GM19043 (cell line): Measurements from ENCODE around the gene LAS1L.
A peak's percentile ranks its signal among the peaks of the same experiment; 100 is the strongest.
"Not testable (repeated sequence)": the region's sequence is repeated elsewhere in the genome, so short reads cannot be mapped to it uniquely, and the experiment has no call there.

Experiments
- ATAC-seq: cut with Tn5 transposase; IDR thresholded peaks from one replicate; pipeline ENCODE4 v1.9.1; 2021; ENCODE audit warnings: low read depth; ENCODE audit not compliant: unreplicated experiment

The LAS1L gene

GRCh38 chrX:65534450-65535292, at the start of gene LAS1L:
Gene LAS1L, minus strand, starts transcription at chrX:65534787. Its CDS starts 72 bp downstream, at chrX:65534715.
- peak; percentile 100 for ATAC-seq

DNA sequence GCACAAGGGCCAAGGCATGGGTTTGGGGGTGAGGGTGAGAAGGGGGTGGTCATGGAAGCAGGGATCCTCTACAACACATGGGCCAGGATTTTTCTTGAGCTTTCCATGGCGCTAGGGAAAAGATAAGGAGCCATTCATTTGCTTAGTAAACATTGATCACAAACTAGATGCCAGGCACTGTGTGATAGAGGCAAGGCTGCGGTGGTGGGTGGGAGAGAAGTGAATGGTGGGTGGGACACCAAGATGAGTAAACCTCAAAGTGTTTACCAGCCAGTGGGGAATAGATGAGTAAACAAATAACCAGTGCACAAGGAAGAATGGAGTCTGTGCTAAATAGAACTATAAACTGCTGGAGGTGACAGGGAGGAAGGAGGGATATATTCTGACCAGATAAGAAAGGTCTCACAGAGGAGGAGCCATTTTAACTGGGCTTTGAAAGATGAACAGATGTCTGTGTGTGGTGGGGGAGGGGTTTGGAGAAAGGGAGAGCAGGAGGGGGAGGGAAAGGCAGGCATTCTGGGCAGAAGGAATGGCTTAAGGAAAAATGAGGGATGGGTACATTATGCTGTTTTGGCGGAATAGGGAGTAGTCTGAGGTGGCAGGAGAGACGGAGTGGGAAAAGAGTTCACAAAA, 48.0 kb upstream of the LAS1L start:
- no peak for ATAC-seq

GRCh38 chrX:65581661-65582339, 47.2 kb upstream of the LAS1L start:
- peak; percentile 83 for ATAC-seq

DNA sequence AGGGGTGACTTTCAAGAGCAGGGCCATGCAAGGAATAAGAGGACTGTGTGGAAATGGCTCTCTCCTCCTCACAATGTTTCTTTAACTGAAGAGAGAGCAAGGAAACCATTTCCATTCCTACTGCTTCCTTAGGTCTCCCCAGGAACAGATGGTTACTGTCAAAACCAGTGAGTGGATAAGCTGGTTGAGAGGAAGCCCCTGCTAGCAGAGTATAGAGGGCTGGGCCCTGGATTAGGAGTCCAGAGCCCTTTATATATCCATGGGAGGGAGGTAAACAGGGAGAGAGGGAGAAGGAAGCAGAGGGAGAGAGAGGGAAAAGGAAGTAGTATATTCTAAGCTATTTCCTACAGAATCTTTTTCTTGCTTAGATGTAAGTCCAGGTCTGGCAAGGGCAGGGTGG, 43.8 kb upstream of the LAS1L start:
- ATAC-seq: no peak

DNA sequence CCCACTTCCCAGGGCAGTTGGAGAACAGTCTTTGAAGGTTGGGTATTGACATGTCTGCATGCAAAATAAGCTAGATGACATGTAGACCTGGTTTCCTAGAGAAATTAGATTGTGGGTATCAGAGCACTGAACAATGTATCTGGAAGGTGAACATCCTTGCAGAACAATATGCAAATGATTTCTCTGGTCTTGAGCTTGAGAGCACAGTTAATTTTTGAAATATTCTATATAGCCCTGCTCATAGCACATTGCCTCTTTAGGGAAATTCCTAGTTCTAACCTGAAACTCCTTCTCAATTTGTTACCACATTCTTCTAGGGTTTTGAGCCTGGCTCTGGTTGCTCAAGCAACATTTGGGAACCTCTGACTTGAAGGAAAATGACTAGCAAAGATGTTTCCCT, 41.6 kb upstream of the LAS1L start:
- ATAC-seq: peak; percentile 76

DNA sequence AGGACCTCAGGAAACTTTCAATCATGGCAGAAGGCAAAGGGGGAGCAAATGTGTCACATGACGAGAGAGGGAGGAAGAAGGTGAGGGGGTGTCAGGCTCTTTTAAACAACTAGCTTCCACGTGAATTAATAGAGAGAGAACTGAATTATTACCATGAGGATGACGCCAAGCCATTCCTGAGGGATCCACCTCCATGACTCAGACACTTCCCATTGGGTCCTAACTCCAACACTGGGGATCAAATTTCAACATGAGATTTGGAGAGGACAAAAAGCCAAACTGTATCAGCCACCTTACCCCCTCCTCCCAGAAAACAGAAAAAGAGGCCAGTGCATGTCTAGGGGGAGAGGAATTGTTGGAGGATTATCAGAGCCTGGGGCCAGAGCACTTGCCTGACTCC, 40.4 kb upstream of the LAS1L start:
- ATAC-seq: no peak

DNA sequence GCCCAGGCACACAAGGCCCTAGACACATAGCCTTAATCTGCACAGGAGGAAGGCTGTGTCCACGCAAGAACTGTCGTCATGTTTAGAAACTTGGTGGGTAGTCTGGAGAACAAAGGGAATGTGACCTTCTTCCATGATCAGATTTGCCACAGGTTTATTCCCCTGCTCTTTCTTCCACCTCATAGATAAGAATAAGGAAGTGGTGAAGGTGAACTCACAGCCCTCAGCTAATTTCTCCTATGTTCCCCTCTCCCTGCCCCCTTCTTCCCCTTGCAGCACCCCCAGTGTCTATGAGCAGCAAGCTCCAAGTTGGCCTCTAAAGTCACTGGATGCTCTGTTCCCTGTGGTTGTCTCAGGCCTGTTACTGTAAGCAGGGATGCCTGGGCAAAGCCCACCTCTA, 39.8 kb upstream of the LAS1L start:
- ATAC-seq: no peak

DNA sequence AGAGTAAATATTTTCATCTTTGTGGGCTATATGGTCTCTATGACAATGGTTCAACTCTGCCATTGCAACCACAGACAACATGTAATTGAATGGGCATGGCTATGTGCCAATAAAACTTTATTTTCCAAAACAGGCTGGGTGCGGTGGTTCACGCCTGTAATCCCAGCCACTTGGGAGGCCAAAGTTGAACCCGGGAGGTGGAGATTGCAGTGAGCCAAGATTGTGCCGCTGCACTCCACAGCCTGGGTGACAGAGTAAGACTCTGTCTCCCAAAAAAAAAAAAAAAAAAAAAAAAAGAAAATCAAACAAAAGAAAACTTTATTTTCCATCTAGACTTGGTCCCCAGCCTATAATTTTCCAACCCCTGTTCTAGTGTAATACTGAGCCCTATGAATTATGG, 38.4 kb upstream of the LAS1L start:
- ATAC-seq: no peak

DNA sequence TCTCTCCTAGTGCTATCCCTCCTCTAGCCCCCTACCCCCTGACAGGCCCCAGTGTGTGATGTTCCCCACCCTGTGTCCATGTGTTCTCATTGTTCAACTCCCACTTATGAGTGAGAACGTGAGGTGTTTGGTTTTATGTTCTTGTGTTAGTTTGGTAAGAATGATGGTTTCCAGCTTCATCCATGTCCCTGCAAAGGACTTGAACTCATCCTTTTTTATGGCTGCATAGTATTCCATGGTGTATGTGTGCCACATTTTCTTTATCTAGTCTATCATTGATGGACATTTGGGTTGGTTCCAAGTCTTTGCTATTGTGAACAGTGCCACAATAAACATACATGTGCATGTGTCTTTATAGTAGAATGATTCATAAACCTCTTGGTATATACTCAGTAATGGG, 28.3 kb upstream of the LAS1L start:
- ATAC-seq: not testable (repeated sequence)

DNA sequence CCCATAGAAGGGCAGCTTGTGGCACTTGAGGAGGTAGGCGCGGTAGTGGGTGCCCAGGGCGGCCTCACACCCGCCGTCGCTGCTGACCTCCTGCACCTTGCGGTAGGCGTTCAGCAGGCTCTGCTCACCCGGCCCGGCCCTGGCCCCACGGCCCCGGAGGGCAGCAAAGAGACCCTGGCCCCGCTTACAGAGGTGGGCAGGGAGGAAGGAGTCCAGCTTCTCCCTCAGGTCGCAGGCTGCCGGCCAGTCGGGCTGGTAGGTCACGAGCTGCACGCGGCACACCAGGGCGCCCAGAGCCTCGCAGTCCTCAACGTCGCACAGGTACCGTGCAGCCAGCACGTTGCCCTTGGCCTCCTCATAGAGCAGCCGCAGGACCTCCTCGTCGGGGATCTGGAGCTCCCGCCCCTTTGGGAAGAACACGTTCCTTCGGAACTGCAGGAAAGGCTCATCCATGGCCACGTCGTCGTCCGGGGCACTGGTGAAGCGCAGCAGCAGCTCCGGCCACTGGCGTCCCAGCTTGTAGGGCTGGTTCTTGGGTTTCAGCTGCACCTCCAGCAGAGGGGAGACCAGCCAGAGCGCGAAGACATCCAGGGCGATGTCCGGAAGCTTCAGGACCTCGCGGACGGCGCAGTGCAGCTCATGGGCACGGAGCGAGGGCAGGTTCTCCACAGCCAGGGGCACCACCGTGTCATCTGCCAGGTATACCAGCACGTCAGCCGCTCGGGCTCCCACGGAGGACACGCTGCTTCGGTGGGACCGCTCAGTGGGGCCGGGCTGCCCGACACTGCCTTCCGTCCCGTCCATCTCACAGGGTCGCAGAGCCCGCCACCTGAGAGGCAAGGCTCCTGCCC, 17.1 kb upstream of the LAS1L start:
- no peak for ATAC-seq

DNA sequence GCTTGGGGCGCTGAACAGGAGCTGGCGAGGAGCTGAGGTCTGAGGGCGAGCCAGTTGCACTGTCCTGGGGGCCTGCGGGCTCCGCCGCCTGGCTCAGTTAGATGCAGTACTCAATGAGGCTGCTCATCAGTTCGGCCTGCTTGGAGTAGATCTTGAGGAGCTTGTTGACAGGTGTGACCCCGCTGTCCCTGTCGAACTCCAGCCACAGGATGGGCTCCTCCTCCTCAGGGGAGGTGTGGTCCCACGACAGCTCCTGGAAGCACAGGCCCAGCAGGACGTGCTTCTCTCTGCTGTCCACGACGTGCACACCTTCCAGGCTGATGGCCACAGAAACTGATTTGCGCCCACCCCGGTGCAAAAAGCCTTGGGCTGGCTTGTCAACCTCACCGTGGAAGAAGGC, 16.5 kb upstream of the LAS1L start:
- no peak for ATAC-seq

GRCh38 chrX:65545456-65545855, 10.9 kb upstream of the LAS1L start:
- no peak for ATAC-seq

DNA sequence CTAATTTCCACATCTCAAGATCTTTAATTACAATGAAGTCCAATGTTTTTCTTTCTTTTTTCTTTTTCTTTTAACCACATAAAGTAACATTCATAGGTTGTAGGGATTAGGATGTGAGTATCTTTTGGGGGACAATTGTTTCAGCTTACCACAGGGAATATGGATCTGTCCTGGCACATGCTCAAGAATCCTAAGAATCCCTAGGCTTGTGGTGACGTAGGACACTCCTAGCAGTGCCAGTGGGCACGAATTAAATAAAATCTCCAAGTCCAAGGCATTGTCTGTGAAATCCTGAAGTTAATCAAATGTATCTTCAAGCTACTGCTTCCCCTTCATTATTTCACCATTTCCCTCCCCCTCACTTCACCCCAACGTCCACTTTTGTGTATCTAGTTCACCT, 2.6 kb upstream of the LAS1L start:
- ATAC-seq: no peak

DNA sequence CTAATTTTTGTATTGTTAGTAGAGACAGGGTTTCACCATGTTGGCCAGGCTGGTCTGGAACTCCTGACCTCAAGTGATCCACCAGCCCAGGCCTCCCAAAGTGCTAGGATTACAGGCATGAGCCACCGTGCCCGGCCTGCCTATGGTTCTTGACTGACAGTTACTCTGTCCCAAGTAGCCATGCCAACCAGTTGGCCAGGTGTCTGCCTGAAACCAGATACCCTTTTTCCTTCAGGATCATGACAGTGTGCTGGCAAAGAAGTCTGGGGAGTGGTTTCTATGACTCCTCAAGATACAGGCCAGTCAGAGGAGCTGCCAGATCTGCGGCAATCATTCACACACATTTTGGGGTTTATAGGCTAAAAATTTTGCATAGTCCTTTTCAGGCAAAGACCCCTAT, 1.7 kb upstream of the LAS1L start:
- no peak for ATAC-seq

GRCh38 chrX:65532016-65532415, 2.6 kb downstream of the LAS1L start:
- no peak for ATAC-seq

DNA sequence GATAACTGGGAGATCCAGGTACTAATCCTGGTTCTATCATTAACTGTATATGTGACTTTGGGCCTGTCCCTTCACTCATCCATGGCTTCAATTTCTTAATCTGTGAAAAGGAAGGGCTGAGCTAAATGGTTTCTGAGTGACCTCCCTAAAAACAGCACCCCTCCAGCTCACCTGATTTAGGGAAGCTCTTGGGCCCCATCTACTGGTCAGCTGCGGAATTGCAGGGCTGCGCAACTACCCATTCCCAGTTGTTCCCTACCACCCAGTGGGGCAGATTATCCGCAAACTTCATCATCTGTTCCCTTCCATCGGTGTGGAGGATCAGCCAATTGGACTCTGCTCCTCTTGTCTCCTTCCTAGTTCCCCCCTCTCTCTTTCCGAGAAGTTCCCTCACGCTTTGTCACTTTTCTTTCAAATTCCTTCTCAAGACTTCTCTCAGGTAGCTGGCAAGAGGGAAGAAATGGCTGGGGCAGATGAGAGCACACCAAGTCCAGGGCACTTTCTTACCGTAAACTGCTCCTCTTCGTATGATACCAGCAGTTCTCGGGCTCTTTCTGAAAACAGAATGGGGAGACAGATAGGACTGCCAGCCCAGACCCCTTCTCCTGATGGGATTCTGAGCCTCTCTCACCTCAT, 5.8 kb downstream of the LAS1L start:
- ATAC-seq: peak; percentile 72

DNA sequence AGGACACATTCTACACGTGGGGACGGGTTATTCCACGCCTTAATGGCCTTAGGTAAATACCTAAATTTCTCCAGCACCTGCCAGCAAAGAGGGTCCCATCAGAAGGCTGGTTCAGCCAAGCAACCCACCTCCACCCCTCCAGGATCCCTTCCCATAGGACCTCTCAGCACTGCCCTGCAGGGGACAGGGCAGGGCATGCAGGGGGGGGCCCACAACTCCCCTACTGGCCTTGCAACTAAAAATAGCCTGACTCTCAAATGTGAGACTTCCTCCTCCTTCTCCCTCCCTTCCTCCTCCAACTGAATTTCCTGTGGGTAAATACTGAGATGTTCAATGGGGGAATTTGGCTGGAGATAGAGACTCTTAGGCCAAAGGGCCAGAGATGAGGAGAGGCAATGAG, 6.3 kb downstream of the LAS1L start:
- no peak for ATAC-seq

GRCh38 chrX:65524139-65524538, 10.4 kb downstream of the LAS1L start:
- no peak for ATAC-seq

- ATAC-seq: no peak
Measured at GRCh38 chrX:65522739-65523372, 11.7 kb downstream of the LAS1L start.

DNA sequence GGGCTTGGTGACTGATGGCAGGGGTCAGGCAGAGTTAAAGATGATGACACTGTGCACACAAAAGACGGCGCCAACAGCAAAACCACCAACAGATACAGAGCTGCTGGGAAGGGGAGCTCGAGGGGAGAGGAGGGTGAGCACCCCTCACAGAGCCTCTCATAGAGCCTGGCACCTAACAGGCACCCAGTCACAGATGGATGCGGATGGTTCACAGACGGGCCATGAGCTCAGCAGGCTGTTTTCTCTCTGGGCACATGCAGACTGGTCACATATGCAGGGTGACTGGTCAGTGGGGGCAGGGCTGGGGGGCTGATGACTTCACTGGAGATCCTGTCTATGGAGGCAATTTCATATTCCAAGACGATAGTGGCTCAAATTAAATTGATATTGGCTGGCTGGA, 15.1 kb downstream of the LAS1L start:
- ATAC-seq: not testable (repeated sequence)
